Subcutaneous abdominal adipose tissue (tissue), 5 donors: ENCODE results near the gene RGS12.

Source experiments
- H3K27ac ChIP-seq: one replicate; pipeline ENCODE4 v1.7.0; 2013; ENCODE audit warnings: low read depth, mild to moderate bottlenecking, inconsistent platforms, low read length, moderate library complexity
- H3K27me3 ChIP-seq, 5 donors: one replicate each; pipeline ENCODE4 v1.7.0; 2013; ENCODE audit warnings: low read length in 5 of 5, inconsistent platforms in 1 of 5; ENCODE audit not compliant: control insufficient read depth in 5 of 5, insufficient read depth in 4 of 5
- H3K36me3 ChIP-seq, 5 donors: one replicate each; pipeline ENCODE4 v1.7.0; 2013; ENCODE audit warnings: low read length in 5 of 5; ENCODE audit not compliant: control insufficient read depth in 5 of 5, insufficient read depth in 5 of 5
- H3K4me1 ChIP-seq, 5 donors: one replicate each; pipeline ENCODE4 v1.7.0; 2013; ENCODE audit warnings: low read length in 5 of 5, mild to moderate bottlenecking in 3 of 5, moderate library complexity in 1 of 5; ENCODE audit not compliant: control insufficient read depth in 5 of 5, insufficient read depth in 5 of 5
- H3K4me3 ChIP-seq, 5 donors: one replicate each; pipeline ENCODE4 v1.7.0; 2013; ENCODE audit warnings: low read length in 5 of 5, low read depth in 1 of 5
- H3K9ac ChIP-seq, 5 donors: one replicate each; pipeline ENCODE4 v1.7.0; 2013; ENCODE audit warnings: low read length in 5 of 5, mild to moderate bottlenecking in 4 of 5, moderate library complexity in 3 of 5
- H3K9me3 ChIP-seq, 5 donors: one replicate each; pipeline ENCODE4 v1.7.0; 2013; ENCODE audit warnings: low read length in 5 of 5; ENCODE audit not compliant: control insufficient read depth in 5 of 5
- donor health status: healthy.
- donor health status: healthy.
- donor health status: healthy.
- donor health status: healthy.
- donor health status: healthy.

The RGS12 gene

DNA sequence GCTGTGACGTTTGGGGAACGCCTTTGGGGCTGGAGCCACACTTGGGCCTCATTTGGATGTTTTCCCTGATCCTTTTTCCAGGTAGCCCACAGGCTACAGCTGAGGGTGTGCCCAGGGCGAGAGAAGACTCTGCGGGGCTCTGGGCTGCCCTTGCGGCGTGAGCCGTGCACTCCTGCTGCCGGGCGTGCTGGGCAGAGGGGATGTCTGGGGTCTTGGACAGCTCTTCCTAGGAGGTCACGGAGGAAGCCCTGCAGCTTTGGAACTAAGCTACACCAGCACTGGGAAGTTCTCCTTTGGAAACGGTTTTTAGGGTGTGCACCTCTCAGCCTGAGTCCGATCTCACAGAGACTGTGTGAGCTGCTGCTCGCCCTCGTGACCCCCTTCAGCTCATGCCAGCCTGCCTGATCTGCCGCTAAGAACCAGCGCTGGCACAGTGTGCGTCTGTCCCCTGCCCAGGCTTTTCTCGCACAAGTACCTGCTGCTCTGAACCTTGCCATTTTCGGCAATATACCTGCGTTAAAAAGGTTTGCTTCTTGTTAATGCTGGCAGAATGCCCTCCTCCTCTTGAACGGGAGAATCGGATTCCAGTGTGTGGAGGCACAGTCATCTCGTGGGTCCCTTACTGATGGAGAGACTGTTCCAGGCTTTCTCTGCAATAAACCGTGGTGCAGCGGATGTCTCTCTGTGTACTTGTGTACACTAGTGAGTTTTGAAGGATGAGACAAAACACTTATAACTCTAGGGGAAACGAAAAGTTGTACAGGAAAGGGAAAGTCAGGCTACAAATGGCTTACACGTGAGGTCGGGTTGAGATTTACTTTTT, 29.6 kb upstream of the RGS12 start:
- no peak overlapping the region for H3K4me3 ChIP-seq
- H3K27ac ChIP-seq: no peak overlapping the region
- H3K9ac ChIP-seq: no peak overlapping the region
- no peaks in the 10 kb centered on the region for H3K9me3 ChIP-seq
- H3K27me3 ChIP-seq: peaks cover 0 to 9% (median 0%) of the 10 kb centered on the region in 5 donors
- no peaks in the 10 kb centered on the region for H3K36me3 ChIP-seq
- H3K4me1 ChIP-seq: no peaks in the 10 kb centered on the region

DNA sequence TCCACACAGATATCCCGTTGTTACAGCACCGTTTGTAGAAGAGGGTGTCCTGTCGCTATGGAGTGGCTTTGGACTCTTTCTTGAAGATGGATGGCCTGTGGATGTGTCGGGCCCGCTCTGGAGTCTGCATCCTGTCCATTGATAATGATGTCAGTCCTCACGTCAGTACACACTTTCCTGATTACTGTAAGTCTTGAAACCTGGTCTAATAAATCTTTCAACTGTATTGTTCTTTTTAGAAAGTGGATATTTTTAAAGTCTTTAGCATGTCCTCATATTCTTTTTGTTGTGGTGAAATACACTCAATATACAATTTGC, 29.0 kb upstream of the RGS12 start:
- no peaks in the 10 kb centered on the region for H3K4me1 ChIP-seq
- H3K27me3 ChIP-seq: peaks cover 0 to 9% (median 0%) of the 10 kb centered on the region in 5 donors
- no peak overlapping the region for H3K9ac ChIP-seq
- no peak overlapping the region for H3K4me3 ChIP-seq
- no peak overlapping the region for H3K27ac ChIP-seq
- H3K36me3 ChIP-seq: no peaks in the 10 kb centered on the region
- no peaks in the 10 kb centered on the region for H3K9me3 ChIP-seq

DNA sequence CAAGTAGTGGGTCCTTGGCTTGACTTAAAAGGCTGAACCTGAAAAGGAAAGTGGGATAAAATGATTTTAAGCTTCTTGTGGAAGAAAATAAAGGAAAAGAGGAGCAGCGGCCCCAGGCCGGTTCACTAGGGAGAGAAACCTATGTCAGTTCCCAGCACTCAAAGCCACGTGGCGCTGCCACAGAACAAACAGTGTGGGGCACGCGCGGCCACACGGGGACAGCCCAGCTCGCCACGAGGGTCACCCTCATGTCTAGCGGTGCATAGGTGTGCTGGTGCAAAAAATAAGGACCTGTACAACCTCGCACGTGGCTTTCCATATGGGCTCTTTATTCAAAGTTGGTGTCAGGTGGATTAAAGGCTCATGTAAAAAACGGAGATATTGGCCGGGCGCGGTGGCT, 26.7 kb upstream of the RGS12 start:
- Histone ChIP-seq H3K4me3 (no peak overlapping the region), H3K9ac (no peak overlapping the region), H3K4me1 (no peaks in the 10 kb centered on the region), H3K36me3 (no peaks in the 10 kb centered on the region), H3K9me3 (no peaks in the 10 kb centered on the region), H3K27me3 (peaks cover 0 to 9% (median 0%) of the 10 kb centered on the region in 5 donors), H3K27ac (no peak overlapping the region)

DNA sequence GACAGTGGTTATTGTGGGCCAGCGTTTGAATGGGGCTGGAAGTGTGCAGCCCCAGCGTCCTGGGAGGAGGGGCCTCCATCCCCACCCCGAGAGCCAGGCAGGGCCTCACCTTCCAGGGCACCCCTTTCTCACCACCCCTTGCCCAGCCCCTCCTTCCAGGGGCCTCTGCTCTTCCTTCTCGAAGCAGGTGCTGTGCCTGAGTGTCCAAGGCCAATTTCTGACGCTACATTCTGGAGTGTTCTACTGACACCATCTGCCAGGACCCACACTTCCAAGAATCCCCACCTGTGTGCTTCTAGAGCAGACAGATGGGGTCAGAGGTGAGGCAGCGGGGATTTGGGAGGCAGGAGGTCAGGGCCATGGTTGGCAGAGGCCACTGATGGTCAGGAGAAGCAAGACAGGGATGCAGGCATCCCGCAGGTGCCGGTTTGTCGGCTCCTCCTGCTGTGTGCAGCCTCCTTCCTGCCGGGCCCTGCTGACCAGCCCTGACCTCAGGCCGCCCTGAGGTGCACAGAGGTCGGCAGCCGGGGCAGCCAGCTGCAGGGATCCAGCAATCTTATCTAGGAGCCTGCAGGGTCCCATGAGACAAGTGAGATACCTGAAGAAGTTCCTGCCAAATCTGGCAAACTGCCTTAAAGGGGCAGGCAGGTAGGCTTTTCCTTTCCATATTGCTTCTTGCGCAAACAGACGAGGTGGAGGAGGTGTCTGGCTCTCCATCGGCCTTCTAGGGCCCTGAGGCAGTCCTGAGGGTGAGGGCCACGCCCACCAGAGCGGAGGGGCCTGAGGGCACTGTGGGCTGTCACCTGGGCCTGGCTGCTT, 25.0 kb upstream of the RGS12 start:
- Histone ChIP-seq H3K9me3 (no peaks in the 10 kb centered on the region), H3K27ac (no peak overlapping the region), H3K4me1 (no peaks in the 10 kb centered on the region), H3K36me3 (no peaks in the 10 kb centered on the region), H3K9ac (no peak overlapping the region), H3K27me3 (peaks cover 0 to 2% (median 0%) of the 10 kb centered on the region in 5 donors), H3K4me3 (no peak overlapping the region)

DNA sequence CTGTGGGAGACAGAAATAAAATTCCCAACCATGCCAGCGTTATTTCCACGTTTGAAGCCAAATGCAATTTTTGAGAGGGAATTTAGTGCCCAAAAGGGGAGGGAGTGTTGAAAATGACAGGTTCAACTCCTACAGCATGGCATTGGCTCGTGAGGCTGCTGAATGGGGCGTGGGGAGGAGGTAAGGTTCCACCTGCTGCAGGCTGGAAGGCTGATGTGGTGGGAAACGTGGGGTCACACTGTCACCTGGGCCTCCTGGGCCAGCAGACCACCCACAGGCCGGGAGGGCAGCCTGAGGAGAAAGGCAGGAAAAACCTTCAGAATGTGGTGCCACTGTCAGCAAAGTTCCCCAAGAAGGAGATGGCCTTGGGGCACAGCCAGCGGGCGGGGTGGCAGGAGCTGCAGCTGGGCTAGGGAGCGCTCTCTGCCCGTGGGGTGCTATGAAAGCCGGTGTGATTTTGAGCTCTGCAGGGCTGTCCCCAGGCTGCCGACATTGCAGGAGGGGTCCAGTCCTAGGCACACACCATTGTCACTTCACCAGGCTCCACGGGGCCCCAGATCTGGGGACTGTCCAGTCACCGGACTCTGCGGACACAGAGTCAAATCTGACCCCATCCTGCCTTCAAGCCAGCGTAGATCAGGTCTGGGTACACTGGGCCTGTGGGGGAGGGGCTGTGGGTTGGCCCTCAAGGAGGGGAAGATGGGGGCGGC, 24.3 kb upstream of the RGS12 start:
- Histone ChIP-seq H3K27me3 (no peaks in the 10 kb centered on the region), H3K9ac (no peak overlapping the region), H3K4me1 (no peaks in the 10 kb centered on the region), H3K36me3 (no peaks in the 10 kb centered on the region), H3K9me3 (peaks cover 0 to 2% (median 0%) of the 10 kb centered on the region in 5 donors), H3K27ac (no peak overlapping the region), H3K4me3 (no peak overlapping the region)

DNA sequence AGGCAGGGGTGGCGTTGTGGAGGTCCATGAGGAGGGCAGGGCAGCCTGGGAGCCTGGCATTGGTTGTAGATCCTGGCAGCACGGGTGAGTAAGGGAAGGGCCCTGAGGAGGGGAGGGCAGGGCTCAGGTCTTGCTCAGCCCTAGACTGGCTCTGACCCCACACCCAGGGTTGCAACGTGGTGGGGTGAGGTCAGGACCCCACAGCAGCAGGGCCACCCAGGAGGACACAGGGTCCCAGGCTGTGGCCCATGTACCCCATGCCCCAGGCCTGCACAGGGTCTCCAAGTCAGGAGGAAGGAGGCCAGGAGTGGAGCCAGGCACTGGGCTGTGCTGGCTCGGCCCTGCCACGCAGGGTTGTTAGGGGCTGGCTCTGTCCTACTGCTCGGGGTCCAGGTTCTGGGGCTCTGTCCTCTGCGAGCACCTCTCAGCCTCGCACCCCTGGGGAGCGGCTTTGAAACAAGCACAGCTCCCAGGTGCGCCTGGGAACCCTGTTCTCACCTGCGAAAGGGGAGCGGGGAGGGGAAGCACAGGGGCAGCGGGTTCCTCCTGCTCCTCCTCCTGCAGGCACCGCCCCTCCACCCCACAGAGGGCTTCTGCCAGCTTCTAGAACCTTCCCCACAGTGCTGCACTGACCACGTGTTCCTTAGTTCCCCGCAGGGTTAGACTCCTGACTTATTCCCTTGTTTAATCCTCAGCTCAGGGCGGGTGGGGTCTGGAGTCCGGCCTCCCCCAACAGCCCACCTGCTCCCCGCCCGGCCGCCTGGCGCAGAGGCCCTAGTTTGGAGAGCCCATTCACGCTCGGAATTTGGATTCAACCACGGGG, 23.5 kb upstream of the RGS12 start:
- Histone ChIP-seq H3K9me3 (peaks cover 0 to 2% (median 0%) of the 10 kb centered on the region in 5 donors), H3K9ac (no peak overlapping the region), H3K27ac (no peak overlapping the region), H3K4me1 (no peaks in the 10 kb centered on the region), H3K36me3 (no peaks in the 10 kb centered on the region), H3K4me3 (no peak overlapping the region), H3K27me3 (no peaks in the 10 kb centered on the region)

DNA sequence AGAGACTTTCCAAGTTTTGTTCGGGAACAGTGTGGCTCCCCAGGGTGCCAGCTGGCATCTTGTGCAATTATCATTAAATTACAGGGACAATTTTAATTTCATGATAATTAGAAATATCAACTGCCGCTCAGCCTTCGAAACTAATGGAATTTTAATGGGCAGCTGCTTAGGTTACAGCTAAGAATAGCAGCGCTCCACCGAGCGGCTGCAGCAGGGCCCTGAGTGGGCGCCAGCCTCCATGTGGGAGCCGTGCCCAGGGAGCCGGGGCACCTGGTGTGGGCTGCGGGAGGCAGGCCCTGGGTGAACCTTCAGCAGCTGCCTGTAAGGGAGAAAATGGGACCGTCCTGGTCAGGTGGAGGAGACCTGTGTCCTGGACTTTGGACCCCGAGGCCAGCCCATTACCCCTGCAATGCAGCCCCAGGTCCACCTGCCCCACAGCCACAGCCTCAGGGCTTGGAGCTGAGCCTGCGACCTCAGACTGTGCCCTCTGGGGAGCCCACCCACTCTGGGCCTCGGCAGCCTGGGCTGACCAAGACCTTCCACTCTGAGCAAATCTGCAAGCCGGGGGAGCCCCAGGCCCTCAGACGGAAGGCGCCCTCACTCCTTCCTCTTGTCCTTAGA, 22.7 kb upstream of the RGS12 start:
- Histone ChIP-seq H3K9me3 (peaks cover 0 to 2% (median 0%) of the 10 kb centered on the region in 5 donors), H3K27ac (no peak overlapping the region), H3K4me3 (no peak overlapping the region), H3K27me3 (no peaks in the 10 kb centered on the region), H3K4me1 (no peaks in the 10 kb centered on the region), H3K36me3 (no peaks in the 10 kb centered on the region), H3K9ac (no peak overlapping the region)

DNA sequence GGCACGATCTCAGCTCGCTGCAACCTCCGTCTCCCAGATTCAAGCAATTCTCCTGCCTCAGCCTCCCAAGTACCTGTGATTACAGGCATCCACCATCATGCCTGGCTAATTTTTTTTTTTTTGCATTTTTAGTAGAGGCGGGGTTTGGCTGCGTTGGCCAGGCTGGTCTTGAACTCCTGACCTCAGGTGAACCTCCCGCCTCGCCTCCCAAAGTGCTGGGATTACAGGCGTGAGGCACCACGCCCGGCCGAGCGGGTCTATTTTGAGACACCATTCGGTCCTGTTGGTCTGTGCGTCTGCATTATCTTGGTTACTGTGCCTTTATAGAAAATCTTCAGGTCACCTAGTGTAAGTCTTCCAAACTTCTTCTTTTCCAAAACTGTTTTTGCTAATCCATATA, 21.7 kb upstream of the RGS12 start:
- H3K4me1 ChIP-seq: no peaks in the 10 kb centered on the region
- H3K4me3 ChIP-seq: no peak overlapping the region
- no peaks in the 10 kb centered on the region for H3K36me3 ChIP-seq
- peaks cover 0 to 2% (median 0%) of the 10 kb centered on the region in 5 donors for H3K9me3 ChIP-seq
- no peaks in the 10 kb centered on the region for H3K27me3 ChIP-seq
- H3K27ac ChIP-seq: no peak overlapping the region
- H3K9ac ChIP-seq: no peak overlapping the region

DNA sequence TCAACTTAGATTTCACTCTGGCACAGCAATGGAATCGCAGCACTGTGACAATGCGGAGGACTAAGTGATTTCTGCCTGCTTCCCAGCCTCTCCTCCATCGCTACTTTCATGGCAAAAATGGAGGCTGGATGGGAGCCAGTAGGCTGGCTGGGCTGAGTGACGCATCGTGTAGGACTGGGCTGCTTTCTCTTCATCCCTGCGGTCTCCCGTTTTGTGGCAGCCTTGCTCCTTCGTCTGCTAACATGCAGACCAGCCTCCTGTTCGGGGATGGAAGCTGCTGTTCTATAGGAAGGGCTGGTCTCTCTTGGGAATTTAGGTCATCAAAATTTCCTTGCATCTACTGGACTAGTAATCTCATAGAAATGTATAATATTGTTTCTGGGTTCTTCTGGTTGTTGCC, 15.8 kb upstream of the RGS12 start:
- H3K27ac ChIP-seq: no peak overlapping the region
- no peak overlapping the region for H3K4me3 ChIP-seq
- H3K36me3 ChIP-seq: no peaks in the 10 kb centered on the region
- H3K4me1 ChIP-seq: no peaks in the 10 kb centered on the region
- H3K9ac ChIP-seq: no peak overlapping the region
- H3K9me3 ChIP-seq: peaks cover 0 to 4% (median 0%) of the 10 kb centered on the region in 5 donors
- no peaks in the 10 kb centered on the region for H3K27me3 ChIP-seq
